ENCODE results near the gene CADPS. TPM values are rescaled to one million over a fixed set of nuclear protein-coding genes. Genes with fewer than 3 reads are reported as not detected.

The CADPS gene
- polyA plus RNA-seq, 1 donor (not counting 4 experiments of a cell fraction or from before 2014, with no cell fraction given) = not detected

- dilution Hi-C loops (cut with MboI; ENCODE audit: extremely low pct_ligation_motif_present, low sequenced_read_pairs) = no loop called here
- Histone ChIP-seq H3K36me3 (ENCODE audit: control insufficient read depth in 2 of 2, extremely low read depth in 1 of 2, insufficient read depth in 2 of 2, low read length in 2 of 2) (no peaks in the 10 kb centered on the region), H3K9me1 (ENCODE audit: control insufficient read depth, extremely low read depth, insufficient read depth, low read length) (no peaks in the 10 kb centered on the region), H3K79me2 (ENCODE audit: control insufficient read depth, insufficient read depth, low read length) (no peaks in the 10 kb centered on the region), H3K4me1 (ENCODE audit: control insufficient read depth, extremely low read depth, insufficient read depth, low read length) (no peaks in the 10 kb centered on the region), H4K20me1 (ENCODE audit: control insufficient read depth, extremely low read depth, insufficient read depth, low read length) (no peaks in the 10 kb centered on the region), H2AFZ (ENCODE audit: control insufficient read depth, low read length) (no peak overlapping the region), H3K9ac (ENCODE audit: control insufficient read depth, extremely low read depth, insufficient read depth, low read length) (no peak overlapping the region), H3K27ac (ENCODE audit: control insufficient read depth, insufficient read depth, low read length) (no peak overlapping the region), H3K4me2 (ENCODE audit: control insufficient read depth, extremely low read depth, insufficient read depth, low read depth, low read length) (no peak overlapping the region), H3K27me3 (ENCODE audit: control insufficient read depth, extremely low read depth, insufficient read depth, low read length) (no peaks in the 10 kb centered on the region), H3K4me3 (ENCODE audit: control insufficient read depth in 2 of 3, extremely low read depth in 1 of 3, insufficient read depth in 2 of 3, low read depth in 1 of 3, low read length in 3 of 3) (no peak overlapping the region), H3K9me3 (ENCODE audit: control insufficient read depth, low read depth, low read length) (no peaks in the 10 kb centered on the region)
- FAIRE-seq (no peak), DNase-seq (ENCODE audit: low read depth, low spot score) (no peak)
- TF ChIP-seq EZH2 (IDR thresholded peaks at IDR 0.05; ENCODE audit: low read length) = no peak
- TF ChIP-seq, protein P1, sequence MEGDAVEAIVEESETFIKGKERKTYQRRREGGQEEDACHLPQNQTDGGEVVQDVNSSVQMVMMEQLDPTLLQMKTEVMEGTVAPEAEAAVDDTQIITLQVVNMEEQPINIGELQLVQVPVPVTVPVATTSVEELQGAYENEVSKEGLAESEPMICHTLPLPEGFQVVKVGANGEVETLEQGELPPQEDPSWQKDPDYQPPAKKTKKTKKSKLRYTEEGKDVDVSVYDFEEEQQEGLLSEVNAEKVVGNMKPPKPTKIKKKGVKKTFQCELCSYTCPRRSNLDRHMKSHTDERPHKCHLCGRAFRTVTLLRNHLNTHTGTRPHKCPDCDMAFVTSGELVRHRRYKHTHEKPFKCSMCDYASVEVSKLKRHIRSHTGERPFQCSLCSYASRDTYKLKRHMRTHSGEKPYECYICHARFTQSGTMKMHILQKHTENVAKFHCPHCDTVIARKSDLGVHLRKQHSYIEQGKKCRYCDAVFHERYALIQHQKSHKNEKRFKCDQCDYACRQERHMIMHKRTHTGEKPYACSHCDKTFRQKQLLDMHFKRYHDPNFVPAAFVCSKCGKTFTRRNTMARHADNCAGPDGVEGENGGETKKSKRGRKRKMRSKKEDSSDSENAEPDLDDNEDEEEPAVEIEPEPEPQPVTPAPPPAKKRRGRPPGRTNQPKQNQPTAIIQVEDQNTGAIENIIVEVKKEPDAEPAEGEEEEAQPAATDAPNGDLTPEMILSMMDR (optimal IDR thresholded peaks at IDR 0.05 in 1 of 3, IDR thresholded peaks at IDR 0.05 in 1 of 3, conservative IDR thresholded peaks at IDR 0.05 in 1 of 3; ENCODE audit: extremely low read depth in 1 of 3, insufficient read depth in 2 of 3, low read length in 3 of 3) = no peak
These were observed 29.2 kb downstream of the CADPS start for GRCh38 chr3:62845996-62846395.

DNA sequence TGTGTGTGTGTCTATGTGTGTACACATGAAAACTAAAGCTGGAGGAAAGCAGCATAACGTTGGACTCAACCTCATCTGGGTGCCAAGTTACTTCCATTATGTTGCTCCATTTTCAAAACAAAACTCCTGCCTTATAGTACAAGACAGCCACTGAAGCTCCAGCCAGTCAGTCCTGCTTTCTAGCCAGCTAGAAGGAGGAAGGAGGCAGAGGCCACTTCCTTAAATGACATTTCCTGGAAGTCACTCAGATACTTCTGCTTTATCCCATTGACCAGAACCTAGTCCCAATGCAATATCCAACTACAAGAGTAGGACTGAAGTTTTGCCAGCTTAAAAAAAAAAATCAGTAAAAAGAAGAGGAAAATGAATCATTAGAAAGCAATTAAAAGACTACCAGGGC lies 31.7 kb downstream of the CADPS start:
- H3K4me1 ChIP-seq (ENCODE audit: control insufficient read depth, extremely low read depth, insufficient read depth, low read length) = no peaks in the 10 kb centered on the region
- no peak for FAIRE-seq
- no peak for DNase-seq (ENCODE audit: low read depth, low spot score)
- H3K9me1 ChIP-seq (ENCODE audit: control insufficient read depth, extremely low read depth, insufficient read depth, low read length) = no peaks in the 10 kb centered on the region
- no peak overlapping the region for H2AFZ ChIP-seq (ENCODE audit: control insufficient read depth, low read length)
- dilution Hi-C loops (cut with MboI; ENCODE audit: extremely low pct_ligation_motif_present, low sequenced_read_pairs) = no loop called here
- no peak overlapping the region for H3K4me2 ChIP-seq (ENCODE audit: control insufficient read depth, extremely low read depth, insufficient read depth, low read depth, low read length)
- H3K27ac ChIP-seq (ENCODE audit: control insufficient read depth, insufficient read depth, low read length) = no peak overlapping the region
- no peak overlapping the region for H3K9ac ChIP-seq (ENCODE audit: control insufficient read depth, extremely low read depth, insufficient read depth, low read length)
- no peaks in the 10 kb centered on the region for H4K20me1 ChIP-seq (ENCODE audit: control insufficient read depth, extremely low read depth, insufficient read depth, low read length)
- no peaks in the 10 kb centered on the region for H3K27me3 ChIP-seq (ENCODE audit: control insufficient read depth, extremely low read depth, insufficient read depth, low read length)
- no peak overlapping the region for H3K4me3 ChIP-seq (ENCODE audit: control insufficient read depth in 2 of 3, extremely low read depth in 1 of 3, insufficient read depth in 2 of 3, low read depth in 1 of 3, low read length in 3 of 3)
- no peaks in the 10 kb centered on the region for H3K36me3 ChIP-seq (ENCODE audit: control insufficient read depth in 2 of 2, extremely low read depth in 1 of 2, insufficient read depth in 2 of 2, low read length in 2 of 2)
- H3K79me2 ChIP-seq (ENCODE audit: control insufficient read depth, insufficient read depth, low read length) = no peaks in the 10 kb centered on the region
- no peaks in the 10 kb centered on the region for H3K9me3 ChIP-seq (ENCODE audit: control insufficient read depth, low read depth, low read length)
- TF ChIP-seq, protein P1 (optimal IDR thresholded peaks at IDR 0.05 in 1 of 3, IDR thresholded peaks at IDR 0.05 in 1 of 3, conservative IDR thresholded peaks at IDR 0.05 in 1 of 3; ENCODE audit: extremely low read depth in 1 of 3, insufficient read depth in 2 of 3, low read length in 3 of 3) = no peak
- TF ChIP-seq EZH2 (IDR thresholded peaks at IDR 0.05; ENCODE audit: low read length) = no peak
